Naive thymus-derived CD8-positive, alpha-beta T cell (primary cell): ENCODE results near the gene UBAP2L. TPM values are rescaled to one million over a fixed set of nuclear protein-coding genes. Genes with fewer than 3 reads are reported as not detected.
"Not testable (repeated sequence)": the region's sequence is repeated elsewhere in the genome, so short reads cannot be mapped to it uniquely, and the experiment has no call there.

ENCODE experiments used
- ATAC-seq, 2 donors: fragments of 150-1000 bp; cut with Tn5 transposase in 1 of 2; sonication (Bioruptor Pico), chemical (Tn5 transposase) in 1 of 2; 1 replicate in 1 of 2; 2 replicates in 1 of 2; pipeline ENCODE4 v1.10.0; 2021; ENCODE audit warnings: mild to moderate bottlenecking in 2 of 2, moderate library complexity in 2 of 2
- POLR2A ChIA-PET: fragments of 350-600 bp; sonication (Branson Sonifier 250); formaldehyde crosslinking; loops from one replicate; lab custom pipeline; 2021; ENCODE audit warnings: antibody characterized with exemption; lab: Charles Lee
- DNase-seq, 10 donors: peaks; one replicate each; pipeline versions ENCODE4 v3.0.0 to v3.0.0-alpha.2; 2020 to 2022
- H3K27ac Mint-ChIP-seq, 10 donors: one replicate each; pipeline ENCODE4 v1.8.0; 2020 to 2022; ENCODE audit warnings: mild to moderate bottlenecking in 10 of 10, mixed read lengths in 10 of 10, moderate library complexity in 4 of 10, inconsistent platforms in 1 of 10
- H3K27me3 Mint-ChIP-seq, 5 donors: one replicate each; pipeline ENCODE4 v1.8.0; 2021 to 2022; ENCODE audit warnings: mixed read lengths in 5 of 5
- H3K36me3 Mint-ChIP-seq, 3 donors: one replicate each; pipeline ENCODE4 v1.8.0; 2020 to 2022; ENCODE audit warnings: mixed read lengths in 3 of 3, mild to moderate bottlenecking in 2 of 3, inconsistent platforms in 1 of 3
- H3K4me1 Mint-ChIP-seq, 4 donors: one replicate each; pipeline ENCODE4 v1.8.0; 2021 to 2022; ENCODE audit warnings: mixed read lengths in 4 of 4
- H3K4me3 Mint-ChIP-seq, 10 donors: one replicate each; pipeline ENCODE4 v1.8.0; 2020 to 2022; ENCODE audit warnings: mild to moderate bottlenecking in 10 of 10, mixed read lengths in 10 of 10, moderate library complexity in 6 of 10, inconsistent platforms in 1 of 10
- H3K9me3 Mint-ChIP-seq, 9 donors: one replicate each; pipeline ENCODE4 v1.8.0; 2020 to 2022; ENCODE audit warnings: mixed read lengths in 9 of 9, mild to moderate bottlenecking in 3 of 9, inconsistent platforms in 1 of 9, moderate library complexity in 1 of 9
- polyA plus RNA-seq, 3 donors: library from polyadenylated mRNA; unstranded; fragments of 300-500 nt; fragmentation: Illumina TruSeq; gene quantifications; one replicate each; pipeline ENCODE4 v1.2.3, GENCODE V29; 2021
- total RNA-seq, 8 experiments: library from RNA in 2 of 8; stranded (reverse) in 2 of 8; gene quantifications; one replicate each; pipeline ENCODE4 v1.2.3 and lab custom pipeline; 2021 to 2026

The UBAP2L gene
- total and polyA plus RNA-seq, 5 experiments from 2014 or later: 42.0 to 206 (median 70.5) TPM

DNA sequence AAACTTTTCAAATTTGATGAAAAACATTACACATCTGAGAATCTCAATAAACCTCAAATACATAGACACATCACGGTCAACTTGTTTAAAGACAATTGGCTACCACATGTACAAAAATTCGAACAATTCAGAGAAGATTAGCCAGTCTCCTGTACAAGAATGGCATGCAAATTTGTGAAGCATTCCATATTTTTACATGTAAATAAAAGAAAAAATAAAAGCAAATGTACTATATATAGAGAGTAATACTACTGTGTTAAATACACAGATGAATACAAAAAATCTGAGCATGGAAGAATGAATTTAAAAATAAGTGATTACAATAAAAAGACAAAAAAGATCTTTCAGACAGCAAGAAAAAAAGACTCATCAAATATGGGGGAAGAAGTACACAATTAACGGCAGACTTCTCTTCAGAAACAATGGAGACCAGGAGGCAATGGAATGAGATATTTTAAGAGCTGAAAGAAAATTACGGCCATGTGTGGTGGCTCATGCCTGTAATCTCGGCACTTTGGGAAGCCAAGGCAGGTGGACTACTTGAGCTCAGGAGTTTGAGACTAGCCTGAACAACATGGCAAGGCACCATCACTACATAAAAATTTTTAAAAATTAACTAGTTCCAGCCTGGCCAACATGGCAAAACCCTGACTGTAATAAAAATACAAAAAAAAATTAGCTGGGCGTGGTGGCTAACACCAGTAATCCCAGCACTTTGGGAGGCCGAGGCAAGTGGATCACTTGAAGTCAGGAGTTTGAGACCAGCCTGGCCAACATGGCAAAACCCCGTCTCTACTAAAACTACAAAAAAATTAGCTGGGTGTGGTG is 74.9 kb downstream of the UBAP2L start:
- Mint-ChIP-seq H3K9me3 (peaks cover 3 to 33% (median 18%) of the 10 kb centered on the region in 9 donors), H3K27ac (no peak overlapping the region), H3K4me1 (no peaks in the 10 kb centered on the region), H3K4me3 (no peak overlapping the region), H3K27me3 (peaks cover 0 to 3% (median 0%) of the 10 kb centered on the region in 5 donors), H3K36me3 (peaks cover 0 to 9% (median 7%) of the 10 kb centered on the region in 3 donors)
- POLR2A ChIA-PET: no interaction called here
- no peak for ATAC-seq
- peak in 1 of 10 donors; percentile 9 for DNase-seq

DNA sequence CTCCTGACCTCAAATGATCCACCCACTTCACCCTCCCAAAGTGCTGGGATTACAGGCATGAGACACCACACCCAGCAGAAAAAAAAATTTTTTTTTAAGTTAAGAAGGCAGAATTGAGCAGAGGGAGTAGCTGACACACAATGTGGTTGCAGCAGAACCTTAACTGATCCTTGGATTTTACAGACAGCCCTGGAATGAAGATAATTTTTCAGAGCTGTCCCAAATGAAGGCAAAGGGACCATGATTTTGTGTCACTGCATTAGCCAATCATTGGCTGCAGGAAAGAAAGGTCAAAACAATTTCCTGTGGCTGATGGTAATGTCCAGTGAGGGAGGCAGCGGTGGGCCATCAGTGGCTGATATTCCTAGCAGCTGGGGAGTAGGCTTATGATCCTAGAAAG is 80.8 kb downstream of the UBAP2L start:
- H3K36me3 Mint-ChIP-seq: no peaks in the 10 kb centered on the region
- H3K9me3 Mint-ChIP-seq: peaks cover 0 to 5% (median 0%) of the 10 kb centered on the region in 9 donors
- H3K4me1 Mint-ChIP-seq: no peaks in the 10 kb centered on the region
- no peak for ATAC-seq
- H3K27me3 Mint-ChIP-seq: no peaks in the 10 kb centered on the region
- H3K27ac Mint-ChIP-seq: no peak overlapping the region
- POLR2A ChIA-PET: interaction anchor here (0.5 to 0.7 kb wide), 3 partner anchors 159 to 672 kb away, joined by 3 to 6 read pairs (median 5); no protein-coding TSS in a partner anchor
- no peak for DNase-seq
- H3K4me3 Mint-ChIP-seq: no peak overlapping the region

DNA sequence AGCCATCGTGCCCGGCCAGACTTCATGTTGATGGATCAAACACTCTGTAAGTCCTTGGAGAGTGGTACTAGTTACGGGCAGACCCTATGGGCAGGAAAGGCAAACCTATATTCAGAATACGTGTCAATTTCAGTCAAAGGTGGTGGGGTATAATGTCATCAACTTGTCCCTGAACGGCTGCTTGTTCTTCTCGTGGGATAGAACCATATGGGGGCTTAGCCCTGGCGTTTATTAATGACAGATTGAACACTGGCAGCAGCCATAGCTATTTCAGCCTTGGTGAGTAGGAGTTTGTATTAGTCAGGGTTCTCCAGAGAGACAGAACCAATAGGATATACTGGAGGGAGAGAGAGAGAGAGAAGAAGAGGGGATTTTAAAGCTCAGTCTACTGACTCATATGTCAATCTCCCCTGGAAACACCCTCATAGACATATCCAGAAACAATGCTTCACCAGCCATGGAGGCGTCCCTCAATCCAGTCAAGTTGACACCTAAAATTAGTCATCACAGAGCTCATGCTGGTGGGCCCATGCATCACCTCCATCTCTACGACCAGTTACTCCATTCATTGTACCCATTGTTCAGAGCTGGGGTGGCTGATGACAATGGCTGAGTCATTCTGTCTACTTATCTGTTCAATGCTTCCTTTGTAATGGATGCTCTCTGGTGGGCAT is 84.0 kb downstream of the UBAP2L start:
- no peak overlapping the region for H3K4me3 Mint-ChIP-seq
- peaks cover 0 to 3% (median 0%) of the 10 kb centered on the region in 4 donors for H3K4me1 Mint-ChIP-seq
- no peaks in the 10 kb centered on the region for H3K9me3 Mint-ChIP-seq
- POLR2A ChIA-PET: no interaction called here
- DNase-seq (no peak), ATAC-seq (no peak)
- H3K36me3 Mint-ChIP-seq: no peaks in the 10 kb centered on the region
- peak overlapping the region in 1 of 10 donors; percentile 57 for H3K27ac Mint-ChIP-seq
- no peaks in the 10 kb centered on the region for H3K27me3 Mint-ChIP-seq

DNA sequence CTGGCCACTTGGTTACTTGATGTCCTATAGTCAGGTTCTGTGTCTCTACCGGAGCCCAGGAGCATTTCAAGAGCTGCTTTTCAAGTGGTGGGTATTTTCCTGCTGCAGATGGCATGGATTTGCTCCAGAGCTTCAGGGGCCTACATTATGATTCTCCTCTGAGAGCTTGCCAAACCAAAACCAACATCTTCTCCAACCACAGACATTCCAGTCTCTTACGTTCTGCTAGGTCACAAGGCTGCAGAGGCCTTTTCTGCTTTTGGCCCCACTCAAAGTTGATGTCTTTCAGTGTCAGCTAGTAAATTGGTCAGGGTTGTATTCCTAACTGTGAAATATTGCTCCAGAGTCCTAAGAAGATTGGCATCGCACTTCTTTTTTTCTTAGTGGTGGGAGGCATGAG is 85.4 kb downstream of the UBAP2L start:
- peaks cover 0 to 3% (median 0%) of the 10 kb centered on the region in 4 donors for H3K4me1 Mint-ChIP-seq
- ATAC-seq: no peak
- no peak overlapping the region for H3K27ac Mint-ChIP-seq
- H3K36me3 Mint-ChIP-seq: no peaks in the 10 kb centered on the region
- POLR2A ChIA-PET: interaction anchor here (0.9 kb wide), 1 partner anchor 22 kb away, joined by 3 read pairs; no protein-coding TSS in a partner anchor
- no peak overlapping the region for H3K4me3 Mint-ChIP-seq
- no peaks in the 10 kb centered on the region for H3K27me3 Mint-ChIP-seq
- DNase-seq: no peak
- no peaks in the 10 kb centered on the region for H3K9me3 Mint-ChIP-seq

DNA sequence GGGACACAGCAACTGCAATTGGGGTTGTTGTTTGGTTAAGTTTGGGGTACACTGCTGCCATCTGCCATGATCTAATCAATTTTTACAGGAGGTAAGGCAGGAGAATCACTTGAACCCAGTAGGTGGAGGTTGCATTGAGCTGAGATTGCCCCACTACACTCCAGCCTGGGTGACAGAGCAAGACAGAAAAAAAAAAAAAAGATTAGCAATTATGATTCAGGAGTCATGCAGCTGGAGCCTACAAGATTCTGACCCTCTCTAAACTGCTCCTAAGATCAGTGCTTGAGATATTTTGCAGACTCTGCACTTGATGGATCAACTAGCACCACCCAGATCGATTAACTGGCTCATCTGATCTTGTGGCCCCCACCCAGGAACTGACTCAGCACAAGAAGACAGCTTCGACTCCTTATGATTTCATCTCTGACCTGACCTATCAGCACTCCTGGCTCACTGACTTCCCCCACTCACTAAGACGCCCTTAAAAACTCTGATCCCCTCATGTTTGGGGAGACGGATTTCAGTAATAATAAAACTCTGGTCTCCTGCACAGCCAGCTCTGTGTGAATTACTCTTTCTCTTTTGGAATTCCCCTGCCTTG is 87.0 kb downstream of the UBAP2L start:
- not testable (repeated sequence) for DNase-seq, H3K9me3 Mint-ChIP-seq, ATAC-seq, H3K36me3 Mint-ChIP-seq, H3K4me3 Mint-ChIP-seq, H3K4me1 Mint-ChIP-seq, H3K27me3 Mint-ChIP-seq
- POLR2A ChIA-PET: interaction anchor here (0.6 kb wide), 1 partner anchor 18 kb away, joined by 3 read pairs; no protein-coding TSS in a partner anchor
- H3K27ac Mint-ChIP-seq: peak overlapping the region in 1 of 10 donors; percentile 59

DNA sequence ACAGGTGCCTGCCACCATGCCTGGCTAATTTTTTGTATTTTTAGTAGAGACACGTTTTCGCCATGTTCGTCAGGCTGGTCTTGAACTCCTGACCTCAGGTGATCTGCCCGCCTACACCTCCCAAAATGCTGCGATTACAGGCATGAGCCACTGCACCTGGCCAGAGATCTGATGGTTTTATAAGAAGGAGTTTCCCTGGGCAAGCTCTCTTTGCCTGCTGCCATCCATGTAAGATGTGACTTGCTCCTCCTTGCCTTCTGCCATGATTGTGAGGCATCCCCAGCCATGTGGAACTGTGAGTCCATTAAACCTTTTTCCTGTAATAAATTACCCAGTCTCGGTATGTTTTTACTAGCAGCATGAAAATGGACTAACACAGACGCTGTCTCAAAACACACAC is 88.4 kb downstream of the UBAP2L start:
- not testable (repeated sequence) for H3K4me1 Mint-ChIP-seq, H3K9me3 Mint-ChIP-seq, DNase-seq, ATAC-seq, H3K27me3 Mint-ChIP-seq, H3K36me3 Mint-ChIP-seq, H3K4me3 Mint-ChIP-seq
- peak overlapping the region in 1 of 10 donors; percentile 59 for H3K27ac Mint-ChIP-seq
- POLR2A ChIA-PET: interaction anchor here (0.6 kb wide), 1 partner anchor 94 kb away, joined by 9 read pairs; no protein-coding TSS in a partner anchor

DNA sequence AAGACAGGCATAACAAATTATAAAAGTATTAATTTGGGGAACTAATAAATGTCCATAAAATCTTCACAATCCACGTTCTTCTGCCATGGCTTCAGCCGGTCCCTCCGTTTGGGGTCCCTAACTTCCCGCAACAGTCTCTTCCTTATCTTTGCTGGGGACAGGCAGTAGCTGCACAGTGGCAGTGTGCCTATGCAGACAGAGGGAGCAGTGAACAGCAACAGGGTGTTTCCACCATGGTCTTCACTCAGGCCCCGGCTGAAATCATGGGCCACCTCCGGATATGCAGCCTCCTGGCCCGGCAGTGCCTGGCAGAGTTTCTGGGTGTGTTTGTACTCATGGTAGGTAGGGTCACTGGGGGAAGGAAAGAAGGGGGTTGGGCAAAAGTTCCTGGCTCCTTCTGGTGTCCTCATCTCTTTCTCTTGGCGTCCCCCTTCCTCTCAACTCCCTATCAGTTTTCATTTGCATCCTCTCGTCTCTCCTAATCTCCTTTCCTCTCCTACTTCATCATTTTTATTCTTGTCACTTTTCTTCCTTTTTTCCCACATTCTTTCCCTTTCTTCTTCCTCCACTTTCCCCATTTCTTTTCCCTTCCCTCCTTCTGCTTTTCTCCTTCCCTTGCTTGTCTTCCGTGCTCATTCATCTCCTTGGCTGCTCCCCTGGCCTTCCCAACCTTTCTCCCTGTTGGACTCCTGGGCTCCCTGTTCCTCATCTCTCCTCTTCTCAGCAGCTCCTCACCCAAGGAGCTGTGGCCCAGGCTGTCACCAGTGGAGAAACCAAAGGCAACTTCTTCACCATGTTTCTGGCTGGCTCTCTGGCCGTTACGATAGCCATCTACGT is 91.7 kb downstream of the UBAP2L start:
- DNase-seq, ATAC-seq, H3K36me3 Mint-ChIP-seq, H3K4me1 Mint-ChIP-seq, H3K4me3 Mint-ChIP-seq, POLR2A ChIA-PET, H3K27ac Mint-ChIP-seq, H3K27me3 Mint-ChIP-seq: not testable (repeated sequence)
- H3K9me3 Mint-ChIP-seq: peaks cover 0 to 12% (median under 1%) of the 10 kb centered on the region in 9 donors

DNA sequence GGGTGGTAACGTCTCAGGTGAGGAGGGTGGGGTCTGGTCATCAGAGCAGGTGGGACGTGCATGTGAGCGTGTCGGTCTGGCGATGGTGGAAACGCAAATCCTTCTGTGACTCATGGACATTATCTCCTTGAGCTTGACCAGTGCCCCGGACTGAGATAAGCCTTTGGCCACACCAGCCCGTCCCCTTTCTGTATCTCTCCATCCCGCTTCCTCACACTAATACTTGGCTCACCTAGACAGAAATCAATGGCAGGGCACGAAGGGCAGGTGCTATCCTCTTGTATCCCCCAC is 92.3 kb downstream of the UBAP2L start:
- DNase-seq: no peak
- POLR2A ChIA-PET: no interaction called here
- ATAC-seq: no peak
- Mint-ChIP-seq H3K4me3 (no peak overlapping the region), H3K4me1 (peaks cover 0 to 1% (median 0%) of the 10 kb centered on the region in 4 donors), H3K27me3 (peaks cover 0 to 2% (median 0%) of the 10 kb centered on the region in 5 donors), H3K27ac (no peak overlapping the region), H3K9me3 (peaks cover 0 to 16% (median 1%) of the 10 kb centered on the region in 9 donors), H3K36me3 (peaks cover 0 to 6% (median 0%) of the 10 kb centered on the region in 3 donors)

DNA sequence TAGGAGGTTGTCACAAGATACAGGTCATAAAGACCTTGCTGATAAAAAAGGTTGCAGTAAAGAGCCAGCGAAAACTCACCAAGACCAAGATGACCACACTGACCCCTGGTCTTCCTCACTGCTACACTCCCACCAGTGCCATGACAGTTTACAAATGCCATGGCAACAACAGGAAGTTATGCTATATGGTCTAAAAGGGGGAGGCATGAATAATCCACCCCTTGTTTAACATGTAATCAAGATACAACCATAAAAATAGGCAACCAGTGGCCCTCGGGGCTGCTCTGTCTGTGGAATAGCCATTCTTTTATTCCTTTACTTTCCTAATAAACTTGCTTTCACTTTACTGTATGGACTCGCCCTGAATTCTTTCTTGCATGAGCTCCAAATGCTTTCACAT is 93.5 kb downstream of the UBAP2L start:
- H3K36me3 Mint-ChIP-seq, H3K27ac Mint-ChIP-seq, POLR2A ChIA-PET, DNase-seq, H3K4me3 Mint-ChIP-seq, ATAC-seq, H3K27me3 Mint-ChIP-seq, H3K4me1 Mint-ChIP-seq: not testable (repeated sequence)
- peaks cover 0 to 16% (median 1%) of the 10 kb centered on the region in 9 donors for H3K9me3 Mint-ChIP-seq

DNA sequence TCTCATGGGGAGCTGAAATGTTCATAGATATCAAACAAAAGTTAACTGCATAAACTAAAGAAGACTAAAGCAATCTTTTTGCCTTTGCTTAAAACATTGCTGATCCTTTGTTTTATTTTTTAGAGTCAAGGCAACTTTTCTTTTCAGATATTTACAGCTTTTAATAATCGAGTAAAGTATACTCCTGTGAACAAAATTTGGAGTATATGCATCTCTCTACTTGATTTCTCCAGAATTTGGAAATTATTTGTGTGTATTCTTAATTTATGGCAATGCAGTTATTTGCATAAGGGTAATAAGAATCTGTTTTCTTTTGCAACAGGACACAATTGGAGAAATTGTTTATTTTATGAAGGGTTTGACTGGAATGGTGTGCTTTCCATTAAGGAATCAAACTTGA is 95.9 kb downstream of the UBAP2L start:
- ATAC-seq (no peak), DNase-seq (no peak)
- Mint-ChIP-seq H3K27ac (no peak overlapping the region), H3K27me3 (peaks cover 0 to 11% (median 2%) of the 10 kb centered on the region in 5 donors), H3K4me3 (no peak overlapping the region), H3K36me3 (peaks cover 0 to 6% (median 0%) of the 10 kb centered on the region in 3 donors), H3K9me3 (peaks cover 0 to 16% (median 1%) of the 10 kb centered on the region in 9 donors), H3K4me1 (no peaks in the 10 kb centered on the region)
- POLR2A ChIA-PET: no interaction called here

DNA sequence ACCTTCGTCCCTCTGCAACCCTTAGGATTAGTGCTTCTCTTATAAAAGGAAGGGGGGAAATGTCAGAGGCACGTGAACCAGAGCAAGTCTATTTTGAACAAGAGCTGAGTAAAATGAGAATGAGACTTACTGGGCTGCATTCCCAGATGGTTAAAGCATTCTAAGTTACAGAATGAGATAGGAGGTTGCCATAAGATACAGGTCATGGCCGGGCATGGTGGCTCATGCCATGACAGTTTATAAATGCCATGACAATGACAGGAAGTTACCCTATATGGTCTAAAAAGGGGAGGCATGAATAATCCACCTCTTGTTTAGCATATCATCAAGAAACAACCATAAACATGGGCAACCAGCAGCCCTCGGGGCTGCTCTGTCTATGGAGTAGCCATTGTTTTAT is 97.6 kb downstream of the UBAP2L start:
- peaks cover 0 to 16% (median 1%) of the 10 kb centered on the region in 9 donors for H3K9me3 Mint-ChIP-seq
- H3K4me1 Mint-ChIP-seq: peaks cover 0 to 2% (median 0%) of the 10 kb centered on the region in 4 donors
- POLR2A ChIA-PET: no interaction called here
- ATAC-seq (no peak), DNase-seq (no peak)
- peaks cover 0 to 9% (median 0%) of the 10 kb centered on the region in 5 donors for H3K27me3 Mint-ChIP-seq
- no peak overlapping the region for H3K4me3 Mint-ChIP-seq
- H3K27ac Mint-ChIP-seq: no peak overlapping the region
- H3K36me3 Mint-ChIP-seq: peaks cover 0 to 6% (median 0%) of the 10 kb centered on the region in 3 donors
